Measurements from ENCODE around the gene CAMTA1. TPM values are rescaled to one million over a fixed set of nuclear protein-coding genes. Genes with fewer than 3 reads are reported as not detected.

The CAMTA1 gene
- polyA plus RNA-seq, 1 of the 3 experiments (the other 2 are of a cell fraction), result 63.1 TPM

DNA sequence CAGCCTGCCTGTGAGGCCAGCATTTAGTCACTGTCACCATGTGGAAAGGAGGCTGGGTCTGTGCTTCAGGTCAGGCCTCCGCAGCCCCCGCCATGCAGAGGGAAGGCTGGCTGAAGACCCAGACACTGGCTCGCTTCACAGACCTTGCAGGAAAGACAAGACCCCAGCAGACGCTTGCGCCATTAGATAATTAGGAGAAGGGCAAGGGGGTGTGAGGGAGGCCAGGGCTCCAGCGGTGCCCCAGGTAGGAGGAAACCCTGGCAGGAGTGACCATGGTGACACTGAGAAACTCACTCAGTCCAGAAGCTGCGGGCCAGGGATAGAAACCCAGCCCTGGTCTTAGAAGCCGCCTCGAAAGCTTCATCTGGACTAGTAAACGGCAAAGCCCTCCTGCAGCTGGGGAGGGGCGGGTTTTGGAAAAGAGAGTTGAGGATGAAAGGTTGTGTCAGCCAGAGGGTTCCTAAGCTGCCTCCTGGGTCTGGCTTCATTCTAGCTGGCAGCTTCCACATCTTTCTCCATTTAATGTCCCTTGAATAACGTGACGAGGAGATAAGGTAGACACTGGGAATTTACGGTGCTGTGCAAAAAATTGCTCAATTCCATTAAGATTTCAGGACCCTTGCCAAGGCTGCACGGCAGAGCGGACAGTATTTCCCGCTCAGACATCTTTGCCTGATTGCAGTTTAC lies 691.8 kb downstream of the CAMTA1 start (continued):
- TF ChIP-seq, protein P1, sequence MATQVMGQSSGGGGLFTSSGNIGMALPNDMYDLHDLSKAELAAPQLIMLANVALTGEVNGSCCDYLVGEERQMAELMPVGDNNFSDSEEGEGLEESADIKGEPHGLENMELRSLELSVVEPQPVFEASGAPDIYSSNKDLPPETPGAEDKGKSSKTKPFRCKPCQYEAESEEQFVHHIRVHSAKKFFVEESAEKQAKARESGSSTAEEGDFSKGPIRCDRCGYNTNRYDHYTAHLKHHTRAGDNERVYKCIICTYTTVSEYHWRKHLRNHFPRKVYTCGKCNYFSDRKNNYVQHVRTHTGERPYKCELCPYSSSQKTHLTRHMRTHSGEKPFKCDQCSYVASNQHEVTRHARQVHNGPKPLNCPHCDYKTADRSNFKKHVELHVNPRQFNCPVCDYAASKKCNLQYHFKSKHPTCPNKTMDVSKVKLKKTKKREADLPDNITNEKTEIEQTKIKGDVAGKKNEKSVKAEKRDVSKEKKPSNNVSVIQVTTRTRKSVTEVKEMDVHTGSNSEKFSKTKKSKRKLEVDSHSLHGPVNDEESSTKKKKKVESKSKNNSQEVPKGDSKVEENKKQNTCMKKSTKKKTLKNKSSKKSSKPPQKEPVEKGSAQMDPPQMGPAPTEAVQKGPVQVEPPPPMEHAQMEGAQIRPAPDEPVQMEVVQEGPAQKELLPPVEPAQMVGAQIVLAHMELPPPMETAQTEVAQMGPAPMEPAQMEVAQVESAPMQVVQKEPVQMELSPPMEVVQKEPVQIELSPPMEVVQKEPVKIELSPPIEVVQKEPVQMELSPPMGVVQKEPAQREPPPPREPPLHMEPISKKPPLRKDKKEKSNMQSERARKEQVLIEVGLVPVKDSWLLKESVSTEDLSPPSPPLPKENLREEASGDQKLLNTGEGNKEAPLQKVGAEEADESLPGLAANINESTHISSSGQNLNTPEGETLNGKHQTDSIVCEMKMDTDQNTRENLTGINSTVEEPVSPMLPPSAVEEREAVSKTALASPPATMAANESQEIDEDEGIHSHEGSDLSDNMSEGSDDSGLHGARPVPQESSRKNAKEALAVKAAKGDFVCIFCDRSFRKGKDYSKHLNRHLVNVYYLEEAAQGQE (IDR thresholded peaks at IDR 0.05; ENCODE audit: low read depth, low read length), result no peak
- TF ChIP-seq NRF1 (IDR thresholded peaks at IDR 0.05; ENCODE audit: low read depth, low read length), result no peak
- no peak for TF ChIP-seq YY1 (IDR thresholded peaks at IDR 0.05; ENCODE audit: low read depth)

DNA sequence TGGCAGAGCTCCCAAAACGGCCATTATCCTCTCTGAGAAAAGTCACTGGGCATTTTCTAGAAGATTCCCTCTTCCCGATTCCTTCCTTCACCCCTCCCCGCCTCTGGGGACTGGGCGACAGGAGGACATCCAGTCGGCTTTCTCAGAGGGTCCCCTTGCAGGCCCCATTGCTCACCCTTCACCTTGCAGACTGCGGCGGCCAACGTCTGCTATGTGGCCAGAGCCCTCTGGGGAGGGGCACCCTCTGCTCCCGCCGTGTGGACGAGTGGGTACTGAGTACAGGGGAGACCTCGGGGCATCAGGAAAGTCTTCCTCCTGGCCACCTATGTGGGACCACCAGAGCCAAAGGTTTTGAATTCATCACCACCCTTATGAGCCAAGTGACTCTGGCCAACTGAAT lies 692.3 kb downstream of the CAMTA1 start:
- Histone ChIP-seq H3K27ac (ENCODE audit: low read depth in 2 of 2, low read length in 1 of 2) (peak overlapping the region in 1 of 2 experiments; percentile 99; a peak in 2 of 4 replicates), H3K4me3 (ENCODE audit: low read depth in 2 of 2, low read length in 1 of 2) (no peak overlapping the region), H3K9me3 (no peaks in the 10 kb centered on the region), H4K20me1 (ENCODE audit: insufficient read depth) (no peaks in the 10 kb centered on the region), H3K27me3 (ENCODE audit: insufficient read depth) (no peaks in the 10 kb centered on the region), H3K4me1 (ENCODE audit: control insufficient read depth in 1 of 2, insufficient read depth in 2 of 2, low read depth in 1 of 2, low read length in 1 of 2) (peaks cover 0 to 68% of the 10 kb centered on the region in 2 experiments; a peak in 3 of 4 replicates), H3K4me2 (no peak overlapping the region), H3K79me2 (ENCODE audit: insufficient read depth) (no peaks in the 10 kb centered on the region), H2AFZ (ENCODE audit: low read depth) (no peak overlapping the region), H3K36me3 (replicated peaks in 1 of 2; ENCODE audit: control insufficient read depth in 1 of 2, insufficient read depth in 2 of 2, low read length in 1 of 2) (no peaks in the 10 kb centered on the region), H3K9me2 (no peaks in the 10 kb centered on the region), H3K9ac (no peak overlapping the region), H3F3A (replicated peaks; ENCODE audit: insufficient read depth) (no peaks in the 10 kb centered on the region)
- WGBS (ENCODE audit: low lambda C conversion rate), result 80% methylated on average over 6 of the region's 12 CpGs
- DNase-seq, result no peak
- TF ChIP-seq NRF1 (IDR thresholded peaks at IDR 0.05; ENCODE audit: low read depth, low read length) (no peak), GATA2 (CRISPR knock-in tag; IDR thresholded peaks at IDR 0.05) (peak; percentile 2; the same call in 1 of the 2 replicates)
- ChIA-PET CTCF (interaction anchor here (0.8 to 2.8 kb wide), 14 partner anchors 10 to 435 kb away, joined by 3 to 17 read pairs (median 4); no protein-coding TSS in a partner anchor), POLR2A (interaction anchor here (0.8 to 1.6 kb wide), 9 partner anchors 10 to 154 kb away, joined by 3 to 7 read pairs (median 3); no protein-coding TSS in a partner anchor)

DNA sequence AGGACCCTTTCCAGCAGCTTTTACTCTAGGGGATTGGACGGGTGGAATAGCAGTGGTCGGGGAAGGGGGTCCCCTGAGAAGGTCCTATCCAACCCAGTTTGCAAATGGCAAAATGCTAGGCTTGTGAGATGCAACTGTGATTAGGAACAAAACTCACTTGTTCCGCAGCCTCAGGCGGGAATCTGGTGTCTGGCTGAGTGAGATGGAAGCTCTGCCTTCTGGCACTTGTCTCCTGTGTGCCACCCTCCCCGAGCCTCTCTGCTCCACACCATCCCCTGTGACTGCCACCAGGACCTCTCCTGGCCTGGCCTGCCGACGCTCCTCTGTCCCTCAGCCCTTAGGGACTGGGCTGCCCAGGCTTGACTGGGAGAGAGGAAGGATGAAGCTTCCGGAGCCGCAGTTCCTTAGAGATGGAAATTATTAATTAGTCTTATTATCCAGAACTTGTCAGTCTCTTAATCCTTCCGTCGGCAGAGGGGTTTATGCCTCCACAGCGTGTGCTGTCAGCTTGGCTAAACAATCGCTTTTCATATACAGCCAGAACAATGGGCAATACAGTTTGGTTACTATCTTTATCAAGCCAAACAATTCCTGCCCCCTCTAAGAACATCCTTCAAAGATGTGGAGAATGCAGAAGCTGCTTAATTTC lies 693.0 kb downstream of the CAMTA1 start:
- 40% methylated on average over 11 of the region's 13 CpGs for WGBS (ENCODE audit: low lambda C conversion rate)
- ChIA-PET POLR2A (interaction anchor here (0.8 to 1.6 kb wide), 9 partner anchors 9 to 153 kb away, joined by 3 to 7 read pairs (median 3); no protein-coding TSS in a partner anchor), CTCF (interaction anchor here (0.7 to 2.8 kb wide), 17 partner anchors 10 to 437 kb away, joined by 3 to 17 read pairs (median 4); no protein-coding TSS in a partner anchor)
- H3K9me2 ChIP-seq, result no peaks in the 10 kb centered on the region
- H3K36me3 ChIP-seq (replicated peaks in 1 of 2; ENCODE audit: control insufficient read depth in 1 of 2, insufficient read depth in 2 of 2, low read length in 1 of 2), result no peaks in the 10 kb centered on the region
- H3F3A ChIP-seq (replicated peaks; ENCODE audit: insufficient read depth), result no peaks in the 10 kb centered on the region
- H4K20me1 ChIP-seq (ENCODE audit: insufficient read depth), result no peaks in the 10 kb centered on the region
- H3K4me3 ChIP-seq (ENCODE audit: low read depth in 2 of 2, low read length in 1 of 2), result no peak overlapping the region
- H3K79me2 ChIP-seq (ENCODE audit: insufficient read depth), result no peaks in the 10 kb centered on the region
- no peak overlapping the region for H3K9ac ChIP-seq
- no peaks in the 10 kb centered on the region for H3K9me3 ChIP-seq
- H3K27ac ChIP-seq (ENCODE audit: low read depth in 2 of 2, low read length in 1 of 2), result peak overlapping the region in 1 of 2 experiments; percentile 99; a peak in 2 of 4 replicates
- no peaks in the 10 kb centered on the region for H3K27me3 ChIP-seq (ENCODE audit: insufficient read depth)
- H2AFZ ChIP-seq (ENCODE audit: low read depth), result no peak overlapping the region
- DNase-seq, result peak; percentile 89
- no peak overlapping the region for H3K4me2 ChIP-seq
- H3K4me1 ChIP-seq (ENCODE audit: control insufficient read depth in 1 of 2, insufficient read depth in 2 of 2, low read depth in 1 of 2, low read length in 1 of 2), result peaks cover 0 to 68% of the 10 kb centered on the region in 2 experiments; a peak in 3 of 4 replicates
- TF ChIP-seq MXI1 (IDR thresholded peaks at IDR 0.05; ENCODE audit: low read depth, low read length) (peak; percentile 48; the same call in 1 of the 2 replicates), SIN3A (IDR thresholded peaks at IDR 0.05; ENCODE audit: borderline replicate concordance, low read depth, low read length) (no peak), MEF2A (IDR thresholded peaks at IDR 0.05; ENCODE audit: borderline replicate concordance, low read depth) (no peak), CHD2 (IDR thresholded peaks at IDR 0.05; ENCODE audit: low read length, partially characterized antibody) (peak; percentile 35), TCF12 (IDR thresholded peaks at IDR 0.05) (no peak), GATA2 (CRISPR knock-in tag; IDR thresholded peaks at IDR 0.05) (peak; percentile 90), RCOR1 (IDR thresholded peaks at IDR 0.05; ENCODE audit: low read length) (peak; percentile 79)
- TF ChIP-seq, protein P1 (IDR thresholded peaks at IDR 0.05; ENCODE audit: low read depth, low read length), result no peak
- TF ChIP-seq, protein P2, sequence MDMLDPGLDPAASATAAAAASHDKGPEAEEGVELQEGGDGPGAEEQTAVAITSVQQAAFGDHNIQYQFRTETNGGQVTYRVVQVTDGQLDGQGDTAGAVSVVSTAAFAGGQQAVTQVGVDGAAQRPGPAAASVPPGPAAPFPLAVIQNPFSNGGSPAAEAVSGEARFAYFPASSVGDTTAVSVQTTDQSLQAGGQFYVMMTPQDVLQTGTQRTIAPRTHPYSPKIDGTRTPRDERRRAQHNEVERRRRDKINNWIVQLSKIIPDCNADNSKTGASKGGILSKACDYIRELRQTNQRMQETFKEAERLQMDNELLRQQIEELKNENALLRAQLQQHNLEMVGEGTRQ (IDR thresholded peaks at IDR 0.05; ENCODE audit: borderline replicate concordance, low read depth, low read length), result no peak
- TF ChIP-seq, protein P3, sequence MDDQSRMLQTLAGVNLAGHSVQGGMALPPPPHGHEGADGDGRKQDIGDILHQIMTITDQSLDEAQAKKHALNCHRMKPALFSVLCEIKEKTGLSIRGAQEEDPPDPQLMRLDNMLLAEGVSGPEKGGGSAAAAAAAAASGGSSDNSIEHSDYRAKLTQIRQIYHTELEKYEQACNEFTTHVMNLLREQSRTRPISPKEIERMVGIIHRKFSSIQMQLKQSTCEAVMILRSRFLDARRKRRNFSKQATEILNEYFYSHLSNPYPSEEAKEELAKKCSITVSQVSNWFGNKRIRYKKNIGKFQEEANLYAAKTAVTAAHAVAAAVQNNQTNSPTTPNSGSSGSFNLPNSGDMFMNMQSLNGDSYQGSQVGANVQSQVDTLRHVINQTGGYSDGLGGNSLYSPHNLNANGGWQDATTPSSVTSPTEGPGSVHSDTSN (IDR thresholded peaks at IDR 0.05), result no peak
